IMR-90 (cell line): ENCODE results near the gene PDZRN3. TPM values are rescaled to one million over a fixed set of nuclear protein-coding genes. Genes with fewer than 3 reads are reported as not detected.

ENCODE experiments used
- ATAC-seq: fragments of 200-7000 bp; cut with Tn5 transposase; 2 replicates; pipeline ENCODE4 v1.9.1; 2020; ENCODE audit warnings: low read depth, mild to moderate bottlenecking, moderate library complexity
- BruUV-seq: library from RNA; stranded (reverse); fragments of 400-500 nt; replicated peaks from 2 replicates; lab custom pipeline; 2021; lab: Mats Ljungman, UMichigan
- CTCF ChIA-PET: fragments of 300-600 bp; formaldehyde crosslinking; extraction: SDS; loops from one replicate; lab custom pipeline; 2021; ENCODE audit warnings: antibody characterized with exemption; lab: Yijun Ruan, JAX
- POLR2A ChIA-PET: fragments of 300-600 bp; sonication (Branson Sonifier 250); formaldehyde crosslinking; loops from one replicate; lab custom pipeline; 2022; ENCODE audit warnings: antibody characterized with exemption; ENCODE audit not compliant: unreplicated experiment; lab: Charles Lee
- DNase-seq: peaks from one replicate; pipeline ENCODE4 v3.0.0; 2013
- H2AFZ ChIP-seq: replicated peaks from 2 replicates; pipeline ENCODE3; 2013; ENCODE audit warnings: low read length, mild to moderate bottlenecking; ENCODE audit not compliant: poor library complexity
- H2AK5ac ChIP-seq: 2 replicates; pipeline ENCODE4 v1.6.1; 2013; ENCODE audit warnings: low read depth, low read length, inconsistent platforms
- H2AK9ac ChIP-seq: replicated peaks from 2 replicates; pipeline ENCODE3; 2013; ENCODE audit warnings: mild to moderate bottlenecking, low read depth, low read length, moderate library complexity; ENCODE audit not compliant: poor library complexity
- H2BK120ac ChIP-seq: 2 replicates; pipeline ENCODE4 v1.6.1; 2013; ENCODE audit warnings: low read depth, low read length, inconsistent platforms
- H2BK15ac ChIP-seq: 3 replicates; pipeline ENCODE4 v1.6.1; 2013; ENCODE audit warnings: low read depth, low read length, inconsistent platforms
- H2BK20ac ChIP-seq: 2 replicates; pipeline ENCODE4 v1.6.1; 2013; ENCODE audit warnings: low read depth, mild to moderate bottlenecking, inconsistent platforms, low read length, moderate library complexity
- H2BK5ac ChIP-seq: 2 replicates; pipeline ENCODE4 v1.6.1; 2013; ENCODE audit warnings: mild to moderate bottlenecking, low read depth, low read length, inconsistent platforms; ENCODE audit not compliant: poor library complexity, severe bottlenecking
- H3K14ac ChIP-seq: replicated peaks from 2 replicates; pipeline ENCODE4 v1.6.1; 2013; ENCODE audit warnings: low read depth, low read length, inconsistent platforms
- H3K18ac ChIP-seq: 2 replicates; pipeline ENCODE4 v1.6.1; 2013; ENCODE audit warnings: low read depth, low read length, control low read depth
- H3K23ac ChIP-seq: 2 replicates; pipeline ENCODE4 v1.6.1; 2013; ENCODE audit warnings: low read depth, low read length, inconsistent platforms
- H3K27ac ChIP-seq: 2 replicates; pipeline ENCODE4 v1.5.1; 2013; ENCODE audit warnings: mild to moderate bottlenecking, control low read depth, low read length; ENCODE audit not compliant: insufficient read depth
- H3K27me3 ChIP-seq: 2 replicates; pipeline ENCODE4 v1.6.1; 2013; ENCODE audit warnings: low read length; ENCODE audit not compliant: control insufficient read depth, insufficient read depth
- H3K36me3 ChIP-seq: 2 replicates; pipeline ENCODE4 v1.6.1; 2013; ENCODE audit warnings: low read length, mixed read lengths; ENCODE audit not compliant: control insufficient read depth, insufficient read depth
- H3K4ac ChIP-seq: 2 replicates; pipeline ENCODE4 v1.6.1; 2013; ENCODE audit warnings: low read depth, low read length, inconsistent platforms
- H3K4me1 ChIP-seq: 2 replicates; pipeline ENCODE4 v1.6.1; 2013; ENCODE audit warnings: low read length, mixed read lengths; ENCODE audit not compliant: control insufficient read depth, insufficient read depth
- H3K4me2 ChIP-seq: 2 replicates; pipeline ENCODE4 v1.6.1; 2013; ENCODE audit warnings: low read depth, mild to moderate bottlenecking, control low read depth, low read length, moderate library complexity
- H3K4me3 ChIP-seq: 2 replicates; pipeline ENCODE4 v1.5.1; 2013; ENCODE audit warnings: low read depth, mild to moderate bottlenecking, control low read depth, low read length, moderate library complexity; ENCODE audit not compliant: insufficient read depth
- H3K56ac ChIP-seq: 2 replicates; pipeline ENCODE4 v1.6.1; 2013; ENCODE audit warnings: low read length, inconsistent platforms; ENCODE audit not compliant: insufficient read depth; ENCODE audit errors: extremely low read depth
- H3K79me1 ChIP-seq, 2 experiments: 2 replicates each; pipeline ENCODE4 v1.6.1; 2013; ENCODE audit warnings: low read length in 2 of 2, inconsistent platforms in 1 of 2, low read depth in 1 of 2
- H3K9ac ChIP-seq: 2 replicates; pipeline ENCODE4 v1.6.1; 2013; ENCODE audit warnings: low read depth, low read length, control low read depth
- H3K9me1 ChIP-seq: 2 replicates; pipeline ENCODE4 v1.6.1; 2013; ENCODE audit warnings: low read length, inconsistent platforms; ENCODE audit not compliant: insufficient read depth
- H3K9me3 ChIP-seq: 2 replicates; pipeline ENCODE4 v1.6.1; 2013; ENCODE audit warnings: low read length; ENCODE audit not compliant: control insufficient read depth, insufficient read depth
- H4K20me1 ChIP-seq: 2 replicates; pipeline ENCODE4 v1.6.1; 2013; ENCODE audit warnings: low read length, inconsistent platforms; ENCODE audit not compliant: insufficient read depth
- H4K5ac ChIP-seq: 2 replicates; pipeline ENCODE4 v1.6.1; 2013; ENCODE audit warnings: mild to moderate bottlenecking, low read depth, low read length, control low read depth
- H4K8ac ChIP-seq, 2 experiments: 2 replicates each; pipeline ENCODE4 v1.6.1; 2013; ENCODE audit warnings: low read depth in 2 of 2, low read length in 2 of 2, control low read depth in 1 of 2, inconsistent platforms in 1 of 2
- H4K91ac ChIP-seq: 2 replicates; pipeline ENCODE4 v1.6.1; 2013; ENCODE audit warnings: low read depth, low read length, inconsistent platforms; ENCODE audit not compliant: insufficient read depth
- BHLHE40 ChIP-seq: fragments of 150-350 bp; IDR thresholded peaks from 2 replicates; pipeline ENCODE4 v1.6.1; 2016; ENCODE audit warnings: mild to moderate bottlenecking, low read depth, low read length
- CHD1 ChIP-seq: IDR thresholded peaks from 2 replicates; pipeline ENCODE4 v1.6.1; 2012; ENCODE audit warnings: low read depth, low read length, improper control_type of control experiment
- FOS ChIP-seq: fragments of 150-350 bp; IDR thresholded peaks from 2 replicates; pipeline ENCODE4 v1.6.1; 2016; ENCODE audit warnings: low read depth, low read length
- MAFK ChIP-seq: IDR thresholded peaks from 2 replicates; pipeline ENCODE4 v1.6.1; 2012; ENCODE audit warnings: low read depth, low read length, improper control_type of control experiment
- MAZ ChIP-seq: IDR thresholded peaks from 2 replicates; pipeline ENCODE4 v1.6.1; 2012; ENCODE audit warnings: low read depth, mild to moderate bottlenecking, low read length, improper control_type of control experiment, moderate library complexity, borderline replicate concordance
- MXI1 ChIP-seq: IDR thresholded peaks from 2 replicates; pipeline ENCODE4 v1.6.1; 2012; ENCODE audit warnings: low read depth, mild to moderate bottlenecking, low read length, moderate library complexity, borderline replicate concordance
- NFE2L2 ChIP-seq: fragments of 150-350 bp; IDR thresholded peaks from 2 replicates; pipeline ENCODE4 v1.6.1; 2016; ENCODE audit warnings: low read depth, mild to moderate bottlenecking, low read length
- POLR2A ChIP-seq: IDR thresholded peaks from 2 replicates; pipeline ENCODE4 v1.6.1; 2012; ENCODE audit warnings: mild to moderate bottlenecking, low read depth, low read length
- RAD21 ChIP-seq: IDR thresholded peaks from 2 replicates; pipeline ENCODE4 v1.6.1; 2012; ENCODE audit warnings: low read length, improper control_type of control experiment
- RCOR1 ChIP-seq: IDR thresholded peaks from 2 replicates; pipeline ENCODE4 v1.6.1; 2012; ENCODE audit warnings: mild to moderate bottlenecking, low read length, improper control_type of control experiment; ENCODE audit not compliant: insufficient replicate concordance
- RFX5 ChIP-seq: IDR thresholded peaks from 2 replicates; pipeline ENCODE4 v1.8.0; 2012; ENCODE audit warnings: low read depth, mild to moderate bottlenecking, low read length, moderate library complexity
- SMC3 ChIP-seq: fragments of 150-350 bp; IDR thresholded peaks from 2 replicates; pipeline ENCODE4 v1.6.1; 2016; ENCODE audit warnings: low read depth, mild to moderate bottlenecking, antibody characterized with exemption, low read length, moderate library complexity
- WGBS, 2 experiments: methylation state at CpG; one replicate each; pipeline versions ENCODE4 v1.1.5 to v1.1.7; 2013; ENCODE audit warnings: missing lambda C conversion rate in 2 of 2; ENCODE audit not compliant: insufficient read length in 1 of 2; ENCODE audit errors: extremely low coverage in 2 of 2; 5-methylcytosine and 5-hydroxymethylcytosine counted together
- dilution Hi-C: fragments of 300-500 bp; cut with HindIII; formaldehyde crosslinking; loops from one replicate; pipeline ENCODE4 v1.14.3; 2018; ENCODE audit warnings: low sequenced_read_pairs; ENCODE audit not compliant: unreplicated experiment
- in situ Hi-C: fragments of 300-500 bp; cut with MboI; formaldehyde crosslinking; loops from 3 replicates; pipeline ENCODE4 v1.14.3; 2019; ENCODE audit warnings: low sequenced_read_pairs, inconsistent platforms, mixed read lengths
- intact Hi-C: fragments of 100-400 bp; cut with micrococcal nuclease; formaldehyde crosslinking; loops from 2 replicates; pipeline ENCODE4 v1.10.0; 2022
- polyA plus RNA-seq, 3 experiments: library from polyadenylated mRNA; depleted of rRNA; stranded (reverse); fragments of >200 nt; gene quantifications; 2 replicates each; pipeline ENCODE4 v1.2.3, GENCODE V29; 2012; ENCODE audit warnings: low replicate concordance in 1 of 3
- total RNA-seq: library from RNA; depleted of rRNA; stranded (reverse); fragments of >200 nt; gene quantifications from 2 replicates; pipeline ENCODE4 v1.2.3, GENCODE V29; 2012
- TF ChIP-seq, protein P1 (sequence below): fragments of 150-350 bp; IDR thresholded peaks from 2 replicates; pipeline ENCODE4 v1.6.1; 2017; ENCODE audit warnings: mild to moderate bottlenecking, antibody characterized with exemption, low read length, low read depth
- TF ChIP-seq, protein P2 (sequence below): fragments of 150-350 bp; IDR thresholded peaks from 2 replicates; pipeline ENCODE4 v1.6.1; 2016; ENCODE audit warnings: low read depth, mild to moderate bottlenecking, low read length, moderate library complexity, borderline replicate concordance

PDZRN3 gene
- total and polyA plus RNA-seq, 2 of the 4 experiments (the other 2 are of a cell fraction) = 9.4 to 17.0 TPM

DNA sequence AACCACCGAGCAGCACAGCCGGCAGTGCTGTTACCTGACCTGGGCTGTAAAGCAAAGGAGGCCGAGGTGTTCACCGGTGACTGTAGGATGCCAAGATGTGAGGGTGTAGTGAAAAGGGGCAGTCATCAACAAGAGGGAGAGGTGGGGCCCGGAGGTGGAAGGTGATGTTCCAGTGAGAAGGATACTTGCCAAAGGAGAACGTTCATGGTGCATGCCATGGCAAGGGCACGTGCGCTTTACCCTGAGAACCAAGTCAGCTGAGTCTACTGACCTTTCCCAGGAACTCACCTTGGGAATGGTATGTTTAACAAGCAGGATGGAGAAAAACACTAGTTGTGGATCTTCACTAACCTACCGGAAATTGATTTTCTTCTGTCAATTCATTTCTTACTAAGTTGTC lies 211.1 kb downstream of the PDZRN3 start:
- Histone ChIP-seq H2BK5ac (no peak overlapping the region), H3K18ac (no peak overlapping the region), H3K79me1 (peaks cover 5% of the 10 kb centered on the region in 2 experiments; a peak in 1 of 4 replicates), H2AFZ (no peak overlapping the region), H3K4me3 (no peak overlapping the region), H3K4ac (no peak overlapping the region), H2AK9ac (no peak overlapping the region), H3K27ac (no peak overlapping the region), H3K56ac (no peak overlapping the region), H4K5ac (no peak overlapping the region), H2BK20ac (no peak overlapping the region), H3K9ac (no peak overlapping the region), H2AK5ac (no peak overlapping the region; the same call in 1 of the 2 replicates), H2BK120ac (no peak overlapping the region), H4K91ac (no peak overlapping the region), H3K23ac (no peak overlapping the region), H3K4me1 (peaks cover 7% of the 10 kb centered on the region; the same call in 1 of the 2 replicates), H3K27me3 (no peaks in the 10 kb centered on the region), H3K36me3 (no peaks in the 10 kb centered on the region), H4K8ac (no peak overlapping the region), H4K20me1 (peaks cover 7% of the 10 kb centered on the region; the same call in 1 of the 2 replicates), H2BK15ac (no peak overlapping the region), H3K9me3 (no peaks in the 10 kb centered on the region), H3K4me2 (no peak overlapping the region), H3K14ac (no peak overlapping the region), H3K9me1 (peaks cover 2% of the 10 kb centered on the region; the same call in 1 of the 2 replicates)
- 96% methylated on average over 4 of the region's 9 CpGs; no CpG with 5 or more reads in 1 of the 2 experiments for WGBS, 2 experiments
- ChIA-PET POLR2A (no interaction called here), CTCF (no interaction called here)
- no peak for DNase-seq
- ATAC-seq = no peak
- dilution Hi-C loops = no loop called here
- in situ Hi-C loops = no loop called here
- TF ChIP-seq CHD1 = no peak
- TF ChIP-seq NFE2L2 = no peak
- no peak for TF ChIP-seq SMC3
- no peak for TF ChIP-seq RAD21
- TF ChIP-seq MAZ = no peak
- TF ChIP-seq, protein P1, sequence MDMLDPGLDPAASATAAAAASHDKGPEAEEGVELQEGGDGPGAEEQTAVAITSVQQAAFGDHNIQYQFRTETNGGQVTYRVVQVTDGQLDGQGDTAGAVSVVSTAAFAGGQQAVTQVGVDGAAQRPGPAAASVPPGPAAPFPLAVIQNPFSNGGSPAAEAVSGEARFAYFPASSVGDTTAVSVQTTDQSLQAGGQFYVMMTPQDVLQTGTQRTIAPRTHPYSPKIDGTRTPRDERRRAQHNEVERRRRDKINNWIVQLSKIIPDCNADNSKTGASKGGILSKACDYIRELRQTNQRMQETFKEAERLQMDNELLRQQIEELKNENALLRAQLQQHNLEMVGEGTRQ = no peak
- TF ChIP-seq, protein P2, sequence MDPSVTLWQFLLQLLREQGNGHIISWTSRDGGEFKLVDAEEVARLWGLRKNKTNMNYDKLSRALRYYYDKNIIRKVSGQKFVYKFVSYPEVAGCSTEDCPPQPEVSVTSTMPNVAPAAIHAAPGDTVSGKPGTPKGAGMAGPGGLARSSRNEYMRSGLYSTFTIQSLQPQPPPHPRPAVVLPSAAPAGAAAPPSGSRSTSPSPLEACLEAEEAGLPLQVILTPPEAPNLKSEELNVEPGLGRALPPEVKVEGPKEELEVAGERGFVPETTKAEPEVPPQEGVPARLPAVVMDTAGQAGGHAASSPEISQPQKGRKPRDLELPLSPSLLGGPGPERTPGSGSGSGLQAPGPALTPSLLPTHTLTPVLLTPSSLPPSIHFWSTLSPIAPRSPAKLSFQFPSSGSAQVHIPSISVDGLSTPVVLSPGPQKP = no peak
- no peak for TF ChIP-seq BHLHE40
- no peak for TF ChIP-seq MXI1
- no peak for TF ChIP-seq MAFK
- no peak for TF ChIP-seq RFX5
- TF ChIP-seq RCOR1 = no peak
- TF ChIP-seq FOS = no peak
- no peak for TF ChIP-seq POLR2A
- no TSS peak for BruUV-seq
- intact Hi-C loops = no loop called here
